Endothelial cell of umbilical vein (primary cell): ENCODE measurements around the gene GTPBP4. TPM values are rescaled to one million over a fixed set of nuclear protein-coding genes. Genes with fewer than 3 reads are reported as not detected.
A peak's percentile ranks its signal among the peaks of the same experiment; 100 is the strongest.

Experiments used
- BruUV-seq: library from RNA; stranded (reverse); fragments of 400-500 nt; replicated peaks from 2 replicates; lab custom pipeline; 2021; lab: Mats Ljungman, UMichigan
- CTCF ChIA-PET: fragments of 300-600, 350-600 bp; sonication (Branson Sonifier 250); formaldehyde crosslinking; loops from one replicate; lab custom pipeline; 2021; ENCODE audit warnings: antibody characterized with exemption, inconsistent platforms; lab: Charles Lee
- POLR2A ChIA-PET: fragments of 300-600, 350-600 bp; sonication (Branson Sonifier 250); formaldehyde crosslinking; loops from one replicate; lab custom pipeline; 2021; ENCODE audit warnings: antibody characterized with exemption, inconsistent platforms; lab: Charles Lee
- DNase-seq: peaks from one replicate; pipeline ENCODE4 v3.0.0-alpha.2; 2011; ENCODE audit warnings: low read depth, low spot score
- FAIRE-seq: peaks from 2 replicates; lab custom pipeline; 2011; peaks lifted over from hg19 to GRCh38; lab: Jason Lieb, UNC
- H2AFZ ChIP-seq: 2 replicates; pipeline ENCODE4 v1.6.0; 2012; ENCODE audit warnings: low read depth, low read length, control low read depth, inconsistent platforms
- H3K27ac ChIP-seq: 2 replicates; pipeline ENCODE4 v1.5.1; 2011; ENCODE audit warnings: low read depth, mild to moderate bottlenecking, control low read depth, low read length, moderate library complexity; ENCODE audit not compliant: insufficient read depth
- H3K27me3 ChIP-seq, 2 experiments: 2 replicates each; pipeline versions ENCODE4 v1.6.0 to v1.6.1; 2011; ENCODE audit warnings: low read length in 2 of 2, mixed read lengths in 1 of 2; ENCODE audit not compliant: control insufficient read depth in 2 of 2, insufficient read depth in 2 of 2
- H3K36me3 ChIP-seq, 2 experiments: 2 replicates in 1 of 2; 3 replicates in 1 of 2; pipeline ENCODE4 v1.5.1; 2011; ENCODE audit warnings: low read length in 2 of 2, mild to moderate bottlenecking in 1 of 2, moderate library complexity in 1 of 2; ENCODE audit not compliant: control insufficient read depth in 2 of 2, insufficient read depth in 2 of 2; ENCODE audit errors: extremely low read depth in 1 of 2
- H3K4me1 ChIP-seq: 3 replicates; pipeline ENCODE4 v1.5.1; 2011; ENCODE audit warnings: mild to moderate bottlenecking, low read length; ENCODE audit not compliant: control insufficient read depth, insufficient read depth; ENCODE audit errors: extremely low read depth
- H3K4me2 ChIP-seq: 2 replicates; pipeline ENCODE4 v1.6.1; 2011; ENCODE audit warnings: low read length, control low read depth, mixed read lengths; ENCODE audit not compliant: insufficient read depth
- H3K4me3 ChIP-seq, 3 experiments: fragments of 200-600 bp in 1 of 3; sonication (generic), shearing (Covaris generic) in 1 of 3; replicated peaks in 1 of 3; 2 replicates each; pipeline ENCODE4 v1.5.1; 2011 to 2016; ENCODE audit warnings: control low read depth in 3 of 3, low read length in 3 of 3, mild to moderate bottlenecking in 2 of 3, inconsistent platforms in 1 of 3, low read depth in 1 of 3, moderate library complexity in 1 of 3; ENCODE audit not compliant: insufficient read depth in 1 of 3
- H3K79me2 ChIP-seq: 2 replicates; pipeline ENCODE4 v1.6.0; 2012; ENCODE audit warnings: low read length, inconsistent platforms; ENCODE audit not compliant: control insufficient read depth, insufficient read depth
- H3K9ac ChIP-seq: replicated peaks from 2 replicates; pipeline ENCODE3; 2011; ENCODE audit warnings: low read length, control low read depth; ENCODE audit not compliant: insufficient read depth; ENCODE audit errors: extremely low read depth
- H3K9me1 ChIP-seq: replicated peaks from 3 replicates; pipeline ENCODE4 v1.6.0; 2011; ENCODE audit warnings: mild to moderate bottlenecking, low read length; ENCODE audit not compliant: control insufficient read depth, insufficient read depth; ENCODE audit errors: extremely low read depth
- H3K9me3 ChIP-seq: replicated peaks from 2 replicates; pipeline ENCODE4 v1.5.1; 2012; ENCODE audit warnings: low read length, inconsistent platforms; ENCODE audit not compliant: control insufficient read depth, insufficient read depth
- H4K20me1 ChIP-seq: replicated peaks from 2 replicates; pipeline ENCODE3; 2011; ENCODE audit warnings: mild to moderate bottlenecking, low read length; ENCODE audit not compliant: control insufficient read depth, insufficient read depth; ENCODE audit errors: extremely low read depth
- EZH2 ChIP-seq: IDR thresholded peaks from 2 replicates; pipeline ENCODE4 v1.6.1; 2012; ENCODE audit warnings: borderline replicate concordance, low read depth, mild to moderate bottlenecking, moderate library complexity, low read length, inconsistent platforms; ENCODE audit not compliant: severe bottlenecking
- FOS ChIP-seq: IDR thresholded peaks from 2 replicates; pipeline ENCODE4 v1.6.1; 2011; ENCODE audit warnings: mild to moderate bottlenecking, low read length, moderate library complexity, borderline replicate concordance; ENCODE audit not compliant: insufficient read depth
- GATA2 ChIP-seq: IDR thresholded peaks from 2 replicates; pipeline ENCODE4 v1.7.0; 2011; ENCODE audit warnings: low read depth, mild to moderate bottlenecking, moderate library complexity, mixed read lengths, low read length; ENCODE audit not compliant: insufficient read length, insufficient read depth
- JUN ChIP-seq: IDR thresholded peaks from 2 replicates; pipeline ENCODE4 v1.6.1; 2011; ENCODE audit warnings: borderline replicate concordance, low read depth; ENCODE audit not compliant: insufficient read length, insufficient read depth
- MYC ChIP-seq: IDR thresholded peaks from one replicate; pipeline ENCODE4 v1.6.1; 2011; ENCODE audit warnings: mild to moderate bottlenecking, low read depth, low read length
- POLR2AphosphoS5 ChIP-seq: IDR thresholded peaks from 2 replicates; pipeline ENCODE4 v1.6.1; 2012; ENCODE audit warnings: low read depth, mild to moderate bottlenecking, control low read depth, low read length, moderate library complexity; ENCODE audit not compliant: insufficient read depth
- dilution Hi-C: fragments of 300-500 bp; cut with MboI; formaldehyde crosslinking; loops from one replicate; pipeline ENCODE4 v1.15.0; 2019; ENCODE audit warnings: low sequenced_read_pairs; ENCODE audit not compliant: extremely low pct_ligation_motif_present
- intact Hi-C: fragments of 100-400 bp; cut with micrococcal nuclease; formaldehyde crosslinking; loops from one replicate; pipeline ENCODE4 v1.10.0; 2022
- polyA plus RNA-seq, 4 experiments: library from polyadenylated mRNA; depleted of rRNA in 3 of 4; stranded (reverse) in 3 of 4; unstranded in 1 of 4; fragments of >200 nt; gene quantifications; 2 replicates each; pipeline versions ENCODE4 v1.2.1 to v1.2.3, GENCODE V29; 2011 to 2012; ENCODE audit warnings: missing spikeins in 1 of 4
- total RNA-seq: library from RNA; stranded (reverse); gene quantifications from 2 replicates; pipeline ENCODE4 v1.2.3, GENCODE V29; 2021
- TF ChIP-seq, protein P1 (sequence below): IDR thresholded peaks from 2 replicates; pipeline ENCODE4 v1.6.1; 2011; ENCODE audit not compliant: insufficient read depth, insufficient read length
- TF ChIP-seq, protein P2 (sequence below), 2 donors: IDR thresholded peaks; 1 replicate in 1 of 2; 2 replicates in 1 of 2; pipeline ENCODE4 v1.5.1; 2011; ENCODE audit warnings: low read length in 2 of 2, mild to moderate bottlenecking in 2 of 2, moderate library complexity in 2 of 2, control low read depth in 1 of 2, inconsistent platforms in 1 of 2, low read depth in 1 of 2; ENCODE audit not compliant: insufficient read depth in 1 of 2; ENCODE audit errors: extremely low read depth in 1 of 2

Gene GTPBP4
- total and polyA plus RNA-seq, 2 donors (not counting 3 experiments of a cell fraction or from before 2014, with no cell fraction given), result 12.4 to 69.3 TPM

DNA sequence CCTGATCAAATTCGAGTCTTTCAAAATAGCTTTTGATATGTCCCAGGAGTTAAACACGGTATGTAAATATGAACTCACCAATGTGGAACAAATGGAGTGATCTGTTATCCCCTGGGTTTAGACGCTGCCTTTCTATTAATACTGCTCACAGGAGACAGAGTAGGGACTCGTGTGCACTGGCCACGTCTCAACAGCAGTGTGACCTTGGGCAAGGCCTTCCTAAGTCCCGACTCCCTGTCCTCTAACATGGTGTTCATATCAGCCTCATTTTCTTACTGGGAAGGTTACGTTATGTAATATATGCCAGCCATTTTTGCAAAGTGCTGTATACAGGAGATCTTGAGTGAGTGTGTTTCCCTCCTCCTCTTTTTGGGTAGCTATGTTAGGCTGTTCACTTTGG lies 69.8 kb downstream of the GTPBP4 start:
- Histone ChIP-seq H3K9ac (no peak overlapping the region), H2AFZ (no peak overlapping the region), H3K27ac (no peak overlapping the region), H3K36me3 (no peaks in the 10 kb centered on the region), H3K79me2 (peaks cover 77% of the 10 kb centered on the region), H3K9me3 (no peaks in the 10 kb centered on the region), H3K9me1 (no peaks in the 10 kb centered on the region), H3K27me3 (no peaks in the 10 kb centered on the region), H4K20me1 (no peaks in the 10 kb centered on the region), H3K4me3 (peak overlapping the region in 1 of 3 experiments; percentile 75), H3K4me2 (peak overlapping the region; percentile 84), H3K4me1 (peaks cover 44% of the 10 kb centered on the region)
- FAIRE-seq (peak; percentile 26), DNase-seq (no peak)
- ChIA-PET POLR2A (interaction anchor here (1.1 kb wide), 1 partner anchor 9 kb away, joined by 4 read pairs; the partner anchor contains the start of gene IDI1), CTCF (no interaction called here)
- BruUV-seq, result no TSS peak
- TF ChIP-seq GATA2 (no peak), EZH2 (no peak), POLR2AphosphoS5 (no peak), JUN (no peak), MYC (no peak), FOS (no peak)
- TF ChIP-seq, protein P1, sequence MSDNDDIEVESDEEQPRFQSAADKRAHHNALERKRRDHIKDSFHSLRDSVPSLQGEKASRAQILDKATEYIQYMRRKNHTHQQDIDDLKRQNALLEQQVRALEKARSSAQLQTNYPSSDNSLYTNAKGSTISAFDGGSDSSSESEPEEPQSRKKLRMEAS, result no peak
- TF ChIP-seq, protein P2, sequence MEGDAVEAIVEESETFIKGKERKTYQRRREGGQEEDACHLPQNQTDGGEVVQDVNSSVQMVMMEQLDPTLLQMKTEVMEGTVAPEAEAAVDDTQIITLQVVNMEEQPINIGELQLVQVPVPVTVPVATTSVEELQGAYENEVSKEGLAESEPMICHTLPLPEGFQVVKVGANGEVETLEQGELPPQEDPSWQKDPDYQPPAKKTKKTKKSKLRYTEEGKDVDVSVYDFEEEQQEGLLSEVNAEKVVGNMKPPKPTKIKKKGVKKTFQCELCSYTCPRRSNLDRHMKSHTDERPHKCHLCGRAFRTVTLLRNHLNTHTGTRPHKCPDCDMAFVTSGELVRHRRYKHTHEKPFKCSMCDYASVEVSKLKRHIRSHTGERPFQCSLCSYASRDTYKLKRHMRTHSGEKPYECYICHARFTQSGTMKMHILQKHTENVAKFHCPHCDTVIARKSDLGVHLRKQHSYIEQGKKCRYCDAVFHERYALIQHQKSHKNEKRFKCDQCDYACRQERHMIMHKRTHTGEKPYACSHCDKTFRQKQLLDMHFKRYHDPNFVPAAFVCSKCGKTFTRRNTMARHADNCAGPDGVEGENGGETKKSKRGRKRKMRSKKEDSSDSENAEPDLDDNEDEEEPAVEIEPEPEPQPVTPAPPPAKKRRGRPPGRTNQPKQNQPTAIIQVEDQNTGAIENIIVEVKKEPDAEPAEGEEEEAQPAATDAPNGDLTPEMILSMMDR (IDR thresholded peaks at IDR 0.05; ENCODE audit: extremely low read depth in 1 of 2, insufficient read depth in 1 of 2, low read depth in 1 of 2, low read length in 2 of 2), result no peak
- dilution Hi-C loops, result no loop called here
- intact Hi-C loops, result no loop called here
